ENCODE results near the gene NAAA. TPM values are rescaled to one million over a fixed set of nuclear protein-coding genes. Genes with fewer than 3 reads are reported as not detected.

Gene NAAA
- total RNA-seq, 2 donors from 2014 or later: 1.7 TPM

GRCh38 chr4:75876218-75876617 lies 64.6 kb downstream of the NAAA start:
- H3K4me3 Mint-ChIP-seq: no peak overlapping the region
- TF ChIP-seq, protein P1, sequence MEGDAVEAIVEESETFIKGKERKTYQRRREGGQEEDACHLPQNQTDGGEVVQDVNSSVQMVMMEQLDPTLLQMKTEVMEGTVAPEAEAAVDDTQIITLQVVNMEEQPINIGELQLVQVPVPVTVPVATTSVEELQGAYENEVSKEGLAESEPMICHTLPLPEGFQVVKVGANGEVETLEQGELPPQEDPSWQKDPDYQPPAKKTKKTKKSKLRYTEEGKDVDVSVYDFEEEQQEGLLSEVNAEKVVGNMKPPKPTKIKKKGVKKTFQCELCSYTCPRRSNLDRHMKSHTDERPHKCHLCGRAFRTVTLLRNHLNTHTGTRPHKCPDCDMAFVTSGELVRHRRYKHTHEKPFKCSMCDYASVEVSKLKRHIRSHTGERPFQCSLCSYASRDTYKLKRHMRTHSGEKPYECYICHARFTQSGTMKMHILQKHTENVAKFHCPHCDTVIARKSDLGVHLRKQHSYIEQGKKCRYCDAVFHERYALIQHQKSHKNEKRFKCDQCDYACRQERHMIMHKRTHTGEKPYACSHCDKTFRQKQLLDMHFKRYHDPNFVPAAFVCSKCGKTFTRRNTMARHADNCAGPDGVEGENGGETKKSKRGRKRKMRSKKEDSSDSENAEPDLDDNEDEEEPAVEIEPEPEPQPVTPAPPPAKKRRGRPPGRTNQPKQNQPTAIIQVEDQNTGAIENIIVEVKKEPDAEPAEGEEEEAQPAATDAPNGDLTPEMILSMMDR (conservative IDR thresholded peaks at IDR 0.05): no peak
- 87 to 92% methylated on average over 13 to 18 of the region's 18 CpGs for WGBS, 2 experiments (ENCODE audit: insufficient coverage in 1 of 2, insufficient read length in 1 of 2)

GRCh38 chr4:75869100-75869499 lies 71.7 kb downstream of the NAAA start:
- WGBS, 2 experiments (ENCODE audit: insufficient coverage in 1 of 2, insufficient read length in 1 of 2): 0 to 64% methylated on average over 1 to 3 of the region's 3 CpGs
- H3K36me3 Mint-ChIP-seq (ENCODE audit: low read depth): no peaks in the 10 kb centered on the region
- H3K4me3 Mint-ChIP-seq: no peak overlapping the region
- no peaks in the 10 kb centered on the region for H3K36me3 ChIP-seq (ENCODE audit: control insufficient read depth, insufficient read depth, low read length)
- H3K27me3 ChIP-seq (ENCODE audit: control insufficient read depth, insufficient read depth, low read length, poor library complexity, severe bottlenecking): no peaks in the 10 kb centered on the region
- H3K27ac Mint-ChIP-seq: no peak overlapping the region
- no peaks in the 10 kb centered on the region for H3K9me3 ChIP-seq (ENCODE audit: control insufficient read depth, low read length)
- H3K4me3 ChIP-seq (ENCODE audit: low read length): no peak overlapping the region
- peaks cover 5% of the 10 kb centered on the region for H3K4me1 Mint-ChIP-seq
- no peak for DNase-seq
- H3K9ac ChIP-seq (ENCODE audit: extremely low read depth, low read length, poor library complexity, severe bottlenecking): no peak overlapping the region
- no peak overlapping the region for H3K27ac ChIP-seq (ENCODE audit: low read depth, low read length)
- H3K27me3 Mint-ChIP-seq (ENCODE audit: insufficient read depth): no peaks in the 10 kb centered on the region
- H3K9me3 Mint-ChIP-seq: no peaks in the 10 kb centered on the region
- TF ChIP-seq, protein P1 (conservative IDR thresholded peaks at IDR 0.05): no peak
- H3K4me1 ChIP-seq (ENCODE audit: control insufficient read depth, insufficient read depth, low read length): no peaks in the 10 kb centered on the region

More at GRCh38 chr4:75876218-75876617, 64.6 kb downstream of the NAAA start:
- H3K4me1 ChIP-seq (ENCODE audit: control insufficient read depth, insufficient read depth, low read length): no peaks in the 10 kb centered on the region
- no peaks in the 10 kb centered on the region for H3K36me3 ChIP-seq (ENCODE audit: control insufficient read depth, insufficient read depth, low read length)
- no peaks in the 10 kb centered on the region for H3K36me3 Mint-ChIP-seq (ENCODE audit: low read depth)
- DNase-seq: no peak
- no peaks in the 10 kb centered on the region for H3K9me3 Mint-ChIP-seq
- H3K27me3 Mint-ChIP-seq (ENCODE audit: insufficient read depth): no peaks in the 10 kb centered on the region
- H3K9ac ChIP-seq (ENCODE audit: extremely low read depth, low read length, poor library complexity, severe bottlenecking): no peak overlapping the region
- no peaks in the 10 kb centered on the region for H3K27me3 ChIP-seq (ENCODE audit: control insufficient read depth, insufficient read depth, low read length, poor library complexity, severe bottlenecking)
- no peak overlapping the region for H3K27ac ChIP-seq (ENCODE audit: low read depth, low read length)
- no peak overlapping the region for H3K27ac Mint-ChIP-seq
- H3K9me3 ChIP-seq (ENCODE audit: control insufficient read depth, low read length): no peaks in the 10 kb centered on the region
- H3K4me1 Mint-ChIP-seq: no peaks in the 10 kb centered on the region
- no peak overlapping the region for H3K4me3 ChIP-seq (ENCODE audit: low read length)

GRCh38 chr4:75867130-75867529 lies 73.7 kb downstream of the NAAA start:
- H3K27ac ChIP-seq (ENCODE audit: low read depth, low read length): no peak overlapping the region
- no peaks in the 10 kb centered on the region for H3K27me3 Mint-ChIP-seq (ENCODE audit: insufficient read depth)
- no peaks in the 10 kb centered on the region for H3K9me3 Mint-ChIP-seq
- no peak overlapping the region for H3K27ac Mint-ChIP-seq
- TF ChIP-seq, protein P1 (conservative IDR thresholded peaks at IDR 0.05): no peak
- H3K9me3 ChIP-seq (ENCODE audit: control insufficient read depth, low read length): no peaks in the 10 kb centered on the region
- H3K27me3 ChIP-seq (ENCODE audit: control insufficient read depth, insufficient read depth, low read length, poor library complexity, severe bottlenecking): no peaks in the 10 kb centered on the region
- H3K4me1 ChIP-seq (ENCODE audit: control insufficient read depth, insufficient read depth, low read length): no peaks in the 10 kb centered on the region
- H3K4me3 ChIP-seq (ENCODE audit: low read length): no peak overlapping the region
- 71 to 90% methylated on average over 2 to 3 of the region's 3 CpGs for WGBS, 2 experiments (ENCODE audit: insufficient coverage in 1 of 2, insufficient read length in 1 of 2)
- no peaks in the 10 kb centered on the region for H3K36me3 ChIP-seq (ENCODE audit: control insufficient read depth, insufficient read depth, low read length)
- no peaks in the 10 kb centered on the region for H3K36me3 Mint-ChIP-seq (ENCODE audit: low read depth)
- peaks cover 5% of the 10 kb centered on the region for H3K4me1 Mint-ChIP-seq
- no peak overlapping the region for H3K4me3 Mint-ChIP-seq
- H3K9ac ChIP-seq (ENCODE audit: extremely low read depth, low read length, poor library complexity, severe bottlenecking): no peak overlapping the region
- DNase-seq: no peak

Other genes starting within 250 kb of the NAAA start
- 10 to 100 TPM; 74.5 to 75.1 TPM for gene USO1, start 216.4 kb downstream of the NAAA start, total RNA-seq
- not detected for gene PPEF2, start 38.6 kb downstream of the NAAA start, total RNA-seq
- 10 to 100 TPM; 38.1 to 47.4 TPM for gene SDAD1, start 49.9 kb upstream of the NAAA start, total RNA-seq
- not detected for gene CXCL9, start 66.5 kb upstream of the NAAA start, total RNA-seq
- gene CXCL10, start 82.5 kb upstream of the NAAA start, total RNA-seq: not detected
- gene CXCL11, start 95.1 kb upstream of the NAAA start, total RNA-seq: not detected
- under 1 TPM in 1 of 2 donors, not detected in 1; 0.92 TPM for gene ART3, start 133.7 kb upstream of the NAAA start, total RNA-seq
- 10 to 100 TPM; 78.6 to 88.5 TPM for gene NUP54, start 207.4 kb upstream of the NAAA start, total RNA-seq

Data from endodermal cell (in vitro differentiated cells).